ENCODE data around the gene FAM124B.
"Not testable (repeated sequence)": the region's sequence is repeated elsewhere in the genome, so short reads cannot be mapped to it uniquely, and the experiment has no call there.

The FAM124B gene

DNA sequence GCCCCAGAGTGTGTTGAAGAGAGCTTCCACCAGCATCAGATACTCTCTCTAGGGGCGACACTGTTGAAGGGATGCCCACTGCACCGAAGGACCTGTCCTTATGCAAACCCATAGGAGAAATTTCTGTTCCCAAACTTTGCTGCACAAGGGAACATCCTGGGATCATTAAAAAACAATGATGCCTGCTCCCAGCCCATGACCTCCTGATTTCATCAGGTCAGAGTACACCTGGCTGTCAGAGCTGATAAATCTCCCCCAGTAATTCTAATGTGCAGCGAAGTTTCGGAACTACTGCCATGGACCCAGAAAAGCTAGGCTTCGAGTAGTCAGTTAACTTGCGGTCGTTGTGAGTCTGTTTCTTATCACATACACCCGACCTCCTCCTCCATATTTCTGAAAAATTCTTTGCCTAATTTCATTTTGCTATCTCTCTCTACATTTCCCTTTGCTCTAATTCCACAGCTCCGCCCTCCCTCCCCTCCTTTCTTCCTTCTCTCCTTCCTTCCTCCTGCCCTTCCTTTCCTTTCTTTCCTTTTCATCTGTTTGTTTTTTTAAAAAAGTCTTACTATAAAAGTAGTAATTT, 18.8 kb downstream of the FAM124B start:
- no peak for TF ChIP-seq CTCF (IDR thresholded peaks at IDR 0.05; ENCODE audit: low read depth, low read length, missing control alignments)
- no peak for DNase-seq (ENCODE audit: low read depth)
- in situ Hi-C loops (cut with HindIII; ENCODE audit: low sequenced_read_pairs) = no loop called here
- no peak overlapping the region for H3K4me3 ChIP-seq (ENCODE audit: low read depth, low read length)

- DNase-seq (ENCODE audit: low read depth); in situ Hi-C loops (cut with HindIII; ENCODE audit: low sequenced_read_pairs); H3K4me3 ChIP-seq (ENCODE audit: low read depth, low read length): not testable (repeated sequence)
Measured at GRCh38 chr2:224382280-224382647, 19.6 kb downstream of the FAM124B start.

DNA sequence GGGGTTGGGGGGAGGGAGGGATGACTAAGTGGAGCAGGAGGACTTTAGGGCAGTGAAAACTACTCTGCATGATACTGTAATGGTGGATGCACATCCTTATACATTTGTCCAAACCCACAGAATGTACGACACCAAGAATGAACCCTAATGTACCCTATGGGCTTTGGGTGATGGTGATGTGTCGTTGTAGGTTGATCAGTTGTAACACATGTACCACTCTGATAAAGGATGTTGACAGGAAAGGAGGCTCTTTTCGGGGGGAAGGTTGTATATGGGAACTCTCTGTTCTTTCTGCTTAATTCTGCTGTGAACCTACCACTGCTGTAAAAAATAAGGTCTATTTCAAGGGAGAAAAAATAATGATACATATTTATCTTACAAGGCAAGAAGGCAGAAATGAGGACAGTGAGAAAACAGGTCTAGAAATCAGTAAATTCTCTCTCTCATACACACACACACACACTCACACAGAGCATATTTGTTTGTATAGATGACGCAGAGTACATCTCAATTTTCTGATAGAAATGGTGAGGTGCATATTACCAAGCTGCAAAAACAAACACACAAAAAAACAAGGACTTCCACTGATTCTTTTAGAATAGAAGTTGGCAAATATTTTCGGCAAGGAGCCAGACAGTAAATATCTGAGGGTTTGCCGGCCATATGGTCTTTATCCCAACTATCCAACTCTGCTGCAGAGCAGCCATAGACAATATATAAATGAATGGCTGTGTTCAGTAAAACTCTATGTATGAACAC, 20.2 kb downstream of the FAM124B start:
- in situ Hi-C loops (cut with HindIII; ENCODE audit: low sequenced_read_pairs) = no loop called here
- H3K4me3 ChIP-seq (ENCODE audit: low read depth, low read length) = no peak overlapping the region
- DNase-seq (ENCODE audit: low read depth) = no peak
- no peak for TF ChIP-seq CTCF (IDR thresholded peaks at IDR 0.05; ENCODE audit: low read depth, low read length, missing control alignments)

- H3K4me3 ChIP-seq (ENCODE audit: low read depth, low read length) = no peak overlapping the region
- no peak for DNase-seq (ENCODE audit: low read depth)
- no peak for TF ChIP-seq CTCF (IDR thresholded peaks at IDR 0.05; ENCODE audit: low read depth, low read length, missing control alignments)
- in situ Hi-C loops (cut with HindIII; ENCODE audit: low sequenced_read_pairs) = no loop called here
Measured at GRCh38 chr2:224379986-224380385, 21.9 kb downstream of the FAM124B start.

- H3K4me3 ChIP-seq (ENCODE audit: low read depth, low read length) = no peak overlapping the region
- DNase-seq (ENCODE audit: low read depth) = no peak
- TF ChIP-seq CTCF (IDR thresholded peaks at IDR 0.05; ENCODE audit: low read depth, low read length, missing control alignments) = no peak
- in situ Hi-C loops (cut with HindIII; ENCODE audit: low sequenced_read_pairs) = no loop called here
Measured at GRCh38 chr2:224379172-224379571, 22.7 kb downstream of the FAM124B start.

DNA sequence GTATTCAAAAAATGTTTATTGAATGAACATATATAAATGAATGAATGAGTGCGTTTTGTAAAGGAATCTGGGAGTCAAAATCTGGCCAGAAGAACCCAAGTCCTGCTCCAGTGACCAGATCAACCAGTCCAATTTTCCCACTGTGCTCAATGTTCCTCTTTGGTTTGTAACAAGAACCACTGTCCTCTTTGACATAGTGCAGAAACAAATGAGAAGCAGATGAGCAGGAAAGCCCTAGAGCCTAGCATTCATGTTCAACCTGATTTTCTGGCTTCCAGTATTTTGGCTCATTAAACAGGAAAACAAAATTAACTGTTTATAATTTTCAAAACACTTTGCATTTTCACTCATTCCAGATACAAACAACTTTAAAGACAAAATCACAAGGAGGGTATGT, 23.2 kb downstream of the FAM124B start:
- no peak for TF ChIP-seq CTCF (IDR thresholded peaks at IDR 0.05; ENCODE audit: low read depth, low read length, missing control alignments)
- DNase-seq (ENCODE audit: low read depth) = no peak
- in situ Hi-C loops (cut with HindIII; ENCODE audit: low sequenced_read_pairs) = no loop called here
- no peak overlapping the region for H3K4me3 ChIP-seq (ENCODE audit: low read depth, low read length)

Measured in astrocyte of the cerebellum (primary cell).